ENCODE results near the gene DMBX1.

DNA sequence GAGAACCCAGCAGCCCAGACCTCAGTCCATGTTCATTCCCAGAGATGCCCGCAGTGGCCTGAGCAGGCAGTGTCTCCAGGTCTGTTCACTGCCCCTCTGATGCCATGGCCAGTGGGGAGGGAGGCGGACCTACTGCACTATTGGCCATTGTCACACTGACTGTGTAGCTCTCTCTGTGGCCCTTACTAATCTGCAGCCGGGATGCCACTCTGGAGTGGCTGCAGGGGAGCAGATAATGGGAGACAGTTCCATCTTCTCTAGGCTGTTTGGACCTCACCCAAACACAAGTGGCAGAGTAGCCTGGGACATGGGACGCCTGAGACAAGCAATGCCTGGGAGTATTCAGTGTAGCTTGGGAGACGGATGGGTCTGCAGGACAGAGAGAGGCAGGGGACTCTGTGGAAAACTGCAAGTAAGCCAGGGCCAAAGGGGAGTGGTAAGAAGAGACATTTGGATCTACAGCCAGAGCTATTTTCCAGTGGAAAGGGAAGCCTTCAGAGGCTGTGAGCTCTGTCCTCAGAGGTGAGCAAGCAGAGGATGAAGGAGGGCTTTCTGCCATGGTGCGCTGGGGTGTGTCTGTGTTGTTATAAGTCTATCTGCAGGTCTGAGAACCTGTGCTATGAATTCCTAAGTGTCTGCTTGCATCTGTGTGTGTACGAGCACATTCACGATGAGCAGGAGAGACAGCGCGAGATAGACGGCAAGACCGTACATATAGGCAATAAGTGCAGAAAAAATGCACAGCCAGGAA, 26.7 kb downstream of the DMBX1 start:
- TF ChIP-seq, protein P1, sequence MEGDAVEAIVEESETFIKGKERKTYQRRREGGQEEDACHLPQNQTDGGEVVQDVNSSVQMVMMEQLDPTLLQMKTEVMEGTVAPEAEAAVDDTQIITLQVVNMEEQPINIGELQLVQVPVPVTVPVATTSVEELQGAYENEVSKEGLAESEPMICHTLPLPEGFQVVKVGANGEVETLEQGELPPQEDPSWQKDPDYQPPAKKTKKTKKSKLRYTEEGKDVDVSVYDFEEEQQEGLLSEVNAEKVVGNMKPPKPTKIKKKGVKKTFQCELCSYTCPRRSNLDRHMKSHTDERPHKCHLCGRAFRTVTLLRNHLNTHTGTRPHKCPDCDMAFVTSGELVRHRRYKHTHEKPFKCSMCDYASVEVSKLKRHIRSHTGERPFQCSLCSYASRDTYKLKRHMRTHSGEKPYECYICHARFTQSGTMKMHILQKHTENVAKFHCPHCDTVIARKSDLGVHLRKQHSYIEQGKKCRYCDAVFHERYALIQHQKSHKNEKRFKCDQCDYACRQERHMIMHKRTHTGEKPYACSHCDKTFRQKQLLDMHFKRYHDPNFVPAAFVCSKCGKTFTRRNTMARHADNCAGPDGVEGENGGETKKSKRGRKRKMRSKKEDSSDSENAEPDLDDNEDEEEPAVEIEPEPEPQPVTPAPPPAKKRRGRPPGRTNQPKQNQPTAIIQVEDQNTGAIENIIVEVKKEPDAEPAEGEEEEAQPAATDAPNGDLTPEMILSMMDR (conservative IDR thresholded peaks at IDR 0.05), result no peak
- no peak for TF ChIP-seq ZFX (IDR thresholded peaks at IDR 0.05)

All from C4-2B (cell line).